PC-9 (cell line): Measurements from ENCODE around the gene KRT76.

Experiments
- CTCF ChIP-seq: fragments of 200-600 bp; sonication (generic); conservative IDR thresholded peaks from 2 replicates; pipeline ENCODE4 v1.6.1; 2017; ENCODE audit warnings: mixed run types, antibody characterized with exemption, mild to moderate bottlenecking, moderate library complexity
- EZH2 ChIP-seq: fragments of 200-600 bp; sonication (generic); IDR thresholded peaks from 2 replicates; pipeline ENCODE4 v1.8.0; 2017; ENCODE audit warnings: antibody characterized with exemption, low read depth

- TF ChIP-seq CTCF, result no peak
- TF ChIP-seq EZH2, result no peak
Measured at GRCh38 chr12:52730383-52730782, 46.8 kb downstream of the KRT76 start.
